Measurements from ENCODE around the gene RYR3.

- TF ChIP-seq CTCF (IDR thresholded peaks at IDR 0.05): no peak
- no peak for TF ChIP-seq POLR2A (IDR thresholded peaks at IDR 0.05; ENCODE audit: low read depth)
- TF ChIP-seq EP300 (IDR thresholded peaks at IDR 0.05): no peak
- TF ChIP-seq POLR2AphosphoS5 (IDR thresholded peaks at IDR 0.05): no peak
Measured at GRCh38 chr15:33910741-33911140, 600.0 kb downstream of the RYR3 start.

Measured in esophagus muscularis mucosa (tissue), 4 donors.